PFSK-1 (cell line): Measurements from ENCODE around the gene C1orf159.

Experiments used
- FOXP2 ChIP-seq: optimal IDR thresholded peaks from 2 replicates; pipeline ENCODE3; 2011; ENCODE audit warnings: borderline replicate concordance, control low read depth, inconsistent platforms; ENCODE audit not compliant: insufficient read depth; ENCODE audit errors: extremely low read length, extremely low read depth
- POLR2AphosphoS5 ChIP-seq: IDR thresholded peaks from 2 replicates; pipeline ENCODE4 v1.6.1; 2012; ENCODE audit warnings: low read depth, mild to moderate bottlenecking, control low read depth, low read length, moderate library complexity
- SIN3A ChIP-seq: IDR thresholded peaks from 2 replicates; pipeline ENCODE4 v1.6.1; 2012; ENCODE audit warnings: mild to moderate bottlenecking, low read length, moderate library complexity, borderline replicate concordance; ENCODE audit not compliant: insufficient read depth
- TAF1 ChIP-seq: IDR thresholded peaks from 2 replicates; pipeline ENCODE4 v1.6.1; 2012; ENCODE audit warnings: low read length, control low read depth, borderline replicate concordance; ENCODE audit not compliant: insufficient read depth
- TF ChIP-seq, protein P1 (sequence below), 2 experiments: IDR thresholded peaks; 2 replicates each; pipeline versions ENCODE4 v1.6.1 to v1.8.0; 2011 to 2012; ENCODE audit warnings: low read depth in 2 of 2, low read length in 2 of 2, control low read depth in 1 of 2, inconsistent platforms in 1 of 2, mild to moderate bottlenecking in 1 of 2, moderate library complexity in 1 of 2; ENCODE audit not compliant: insufficient read depth in 1 of 2

The C1orf159 gene

DNA sequence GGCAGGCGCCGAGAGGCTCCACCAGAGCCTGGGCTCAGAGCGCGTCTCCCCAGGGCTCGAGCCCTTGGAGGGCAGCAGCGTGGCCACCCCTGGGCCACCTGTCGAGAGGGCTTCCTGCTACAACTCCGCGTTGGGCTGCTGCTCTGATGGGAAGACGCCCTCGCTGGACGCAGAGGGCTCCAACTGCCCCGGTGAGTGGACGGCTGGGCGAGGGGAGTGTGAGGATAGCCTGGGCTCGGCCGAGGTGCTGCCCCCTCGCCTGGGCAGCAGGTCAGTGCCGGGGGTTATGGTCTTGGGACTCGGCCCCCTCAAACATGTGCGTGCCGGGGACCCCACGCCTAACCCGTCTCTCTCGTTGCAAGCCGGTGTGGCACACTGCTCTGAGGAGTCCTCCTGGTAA is 69.1 kb downstream of the C1orf159 start:
- TF ChIP-seq FOXP2 (no peak), POLR2AphosphoS5 (no peak)

DNA sequence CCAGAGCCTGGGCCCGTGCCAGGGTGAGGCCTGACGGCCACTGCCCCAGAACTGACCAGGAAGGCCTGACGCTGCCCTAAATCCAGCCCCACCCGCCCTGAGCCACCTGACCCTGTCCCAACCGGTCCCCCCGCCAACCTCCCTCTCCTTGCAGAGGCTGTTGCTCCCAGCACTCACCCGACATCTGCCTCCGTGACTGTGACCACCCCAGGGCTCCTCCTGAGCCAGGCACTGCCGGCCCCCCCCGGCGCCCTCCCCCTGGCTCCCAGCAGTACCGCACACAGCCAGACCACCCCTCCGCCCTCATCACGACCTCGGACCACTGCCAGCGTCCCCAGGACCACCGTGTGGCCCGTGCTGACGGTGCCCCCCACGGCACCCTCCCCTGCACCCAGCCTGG is 69.6 kb downstream of the C1orf159 start:
- TF ChIP-seq TAF1 (no peak), POLR2AphosphoS5 (no peak), FOXP2 (no peak), SIN3A (no peak)
- TF ChIP-seq, protein P1, sequence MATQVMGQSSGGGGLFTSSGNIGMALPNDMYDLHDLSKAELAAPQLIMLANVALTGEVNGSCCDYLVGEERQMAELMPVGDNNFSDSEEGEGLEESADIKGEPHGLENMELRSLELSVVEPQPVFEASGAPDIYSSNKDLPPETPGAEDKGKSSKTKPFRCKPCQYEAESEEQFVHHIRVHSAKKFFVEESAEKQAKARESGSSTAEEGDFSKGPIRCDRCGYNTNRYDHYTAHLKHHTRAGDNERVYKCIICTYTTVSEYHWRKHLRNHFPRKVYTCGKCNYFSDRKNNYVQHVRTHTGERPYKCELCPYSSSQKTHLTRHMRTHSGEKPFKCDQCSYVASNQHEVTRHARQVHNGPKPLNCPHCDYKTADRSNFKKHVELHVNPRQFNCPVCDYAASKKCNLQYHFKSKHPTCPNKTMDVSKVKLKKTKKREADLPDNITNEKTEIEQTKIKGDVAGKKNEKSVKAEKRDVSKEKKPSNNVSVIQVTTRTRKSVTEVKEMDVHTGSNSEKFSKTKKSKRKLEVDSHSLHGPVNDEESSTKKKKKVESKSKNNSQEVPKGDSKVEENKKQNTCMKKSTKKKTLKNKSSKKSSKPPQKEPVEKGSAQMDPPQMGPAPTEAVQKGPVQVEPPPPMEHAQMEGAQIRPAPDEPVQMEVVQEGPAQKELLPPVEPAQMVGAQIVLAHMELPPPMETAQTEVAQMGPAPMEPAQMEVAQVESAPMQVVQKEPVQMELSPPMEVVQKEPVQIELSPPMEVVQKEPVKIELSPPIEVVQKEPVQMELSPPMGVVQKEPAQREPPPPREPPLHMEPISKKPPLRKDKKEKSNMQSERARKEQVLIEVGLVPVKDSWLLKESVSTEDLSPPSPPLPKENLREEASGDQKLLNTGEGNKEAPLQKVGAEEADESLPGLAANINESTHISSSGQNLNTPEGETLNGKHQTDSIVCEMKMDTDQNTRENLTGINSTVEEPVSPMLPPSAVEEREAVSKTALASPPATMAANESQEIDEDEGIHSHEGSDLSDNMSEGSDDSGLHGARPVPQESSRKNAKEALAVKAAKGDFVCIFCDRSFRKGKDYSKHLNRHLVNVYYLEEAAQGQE (IDR thresholded peaks at IDR 0.05; ENCODE audit: insufficient read depth in 1 of 2, low read depth in 2 of 2, low read length in 2 of 2) = no peak

DNA sequence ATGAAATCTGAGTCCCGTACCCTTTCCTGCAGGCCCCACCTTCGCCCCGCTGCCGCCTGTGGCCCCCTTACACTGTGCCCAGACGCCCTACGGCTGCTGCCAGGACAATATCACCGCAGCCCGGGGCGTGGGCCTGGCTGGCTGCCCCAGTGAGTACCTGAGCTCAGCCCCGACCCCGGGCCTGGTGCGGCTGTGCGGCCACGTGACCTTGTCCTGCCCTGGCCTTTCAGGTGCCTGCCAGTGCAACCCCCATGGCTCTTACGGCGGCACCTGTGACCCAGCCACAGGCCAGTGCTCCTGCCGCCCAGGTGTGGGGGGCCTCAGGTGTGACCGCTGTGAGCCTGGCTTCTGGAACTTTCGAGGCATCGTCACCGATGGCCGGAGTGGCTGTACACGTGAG is 70.8 kb downstream of the C1orf159 start:
- TF ChIP-seq FOXP2 (no peak), POLR2AphosphoS5 (no peak), TAF1 (no peak), SIN3A (no peak)
- TF ChIP-seq, protein P1 (IDR thresholded peaks at IDR 0.05; ENCODE audit: insufficient read depth in 1 of 2, low read depth in 2 of 2, low read length in 2 of 2) = no peak

DNA sequence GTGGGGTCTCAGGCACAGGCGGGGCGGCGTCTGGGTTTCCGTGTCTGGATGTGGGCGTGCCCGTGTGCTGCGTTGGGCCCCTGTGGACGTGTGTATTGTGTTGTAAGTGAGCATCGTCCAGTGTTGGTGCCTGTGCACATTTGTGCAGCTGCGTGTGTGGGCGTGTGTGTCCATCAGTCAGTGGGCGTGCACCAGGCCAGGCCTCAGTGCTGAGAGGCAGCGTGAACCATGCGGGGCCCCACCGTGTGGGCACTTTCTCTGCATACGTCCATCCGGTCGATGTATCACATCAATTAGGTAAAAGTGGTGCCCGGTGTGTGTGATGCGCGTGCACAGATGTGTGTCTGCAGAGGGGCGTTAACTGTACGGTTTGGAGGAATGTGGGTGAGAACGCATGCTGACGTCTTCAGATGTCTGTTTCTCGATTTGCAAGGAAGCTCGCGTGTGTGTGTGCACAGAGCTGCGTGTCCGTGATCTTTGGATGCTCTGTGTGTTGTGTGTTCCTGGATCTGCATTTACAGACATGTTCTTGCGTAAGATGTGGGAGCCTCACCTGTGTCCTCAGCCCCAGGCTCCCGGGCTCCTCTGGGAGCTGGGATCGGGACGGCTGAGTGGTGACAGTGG is 71.3 kb downstream of the C1orf159 start:
- TF ChIP-seq, protein P1 (IDR thresholded peaks at IDR 0.05; ENCODE audit: insufficient read depth in 1 of 2, low read depth in 2 of 2, low read length in 2 of 2) = no peak
- no peak for TF ChIP-seq FOXP2
- TF ChIP-seq SIN3A = no peak
- no peak for TF ChIP-seq POLR2AphosphoS5
- TF ChIP-seq TAF1 = no peak

DNA sequence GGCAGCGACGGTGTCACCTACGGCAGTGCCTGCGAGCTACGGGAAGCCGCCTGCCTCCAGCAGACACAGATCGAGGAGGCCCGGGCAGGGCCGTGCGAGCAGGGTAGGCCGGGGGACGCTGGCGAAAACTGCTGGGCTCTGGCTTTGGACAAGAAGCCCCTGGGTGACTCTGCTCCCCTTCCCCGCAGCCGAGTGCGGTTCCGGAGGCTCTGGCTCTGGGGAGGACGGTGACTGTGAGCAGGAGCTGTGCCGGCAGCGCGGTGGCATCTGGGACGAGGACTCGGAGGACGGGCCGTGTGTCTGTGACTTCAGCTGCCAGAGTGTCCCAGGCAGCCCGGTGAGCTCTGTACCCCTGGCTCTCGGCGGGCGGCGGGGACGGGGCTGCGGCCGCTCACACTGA is 72.0 kb downstream of the C1orf159 start:
- TF ChIP-seq TAF1 (no peak), POLR2AphosphoS5 (no peak), SIN3A (no peak), FOXP2 (no peak)
- TF ChIP-seq, protein P1 (IDR thresholded peaks at IDR 0.05; ENCODE audit: insufficient read depth in 1 of 2, low read depth in 2 of 2, low read length in 2 of 2) = no peak
